Vagina (tissue), 2 donors: ENCODE data around the gene PDGFRA. TPM values are rescaled to one million over a fixed set of nuclear protein-coding genes. Genes with fewer than 3 reads are reported as not detected.
"Not testable (repeated sequence)": the region's sequence is repeated elsewhere in the genome, so short reads cannot be mapped to it uniquely, and the experiment has no call there.

ENCODE experiments used
- DNase-seq, 2 donors: peaks; one replicate each; pipeline ENCODE4 v3.0.0-alpha.2; 2017; ENCODE audit errors: extremely low spot score in 2 of 2
- H3K27ac ChIP-seq: fragments of 200-600 bp; sonication (generic); one replicate; pipeline ENCODE4 v1.5.1; 2019
- H3K27me3 ChIP-seq: fragments of 200-600 bp; sonication (generic); one replicate; pipeline ENCODE4 v1.5.1; 2019
- H3K36me3 ChIP-seq, 2 donors: fragments of 200-600 bp; sonication (generic); one replicate each; pipeline ENCODE4 v1.5.1; 2017 to 2019
- H3K4me1 ChIP-seq: fragments of 200-600 bp; sonication (generic); one replicate; pipeline ENCODE4 v1.5.1; 2019
- H3K4me3 ChIP-seq, 2 donors: fragments of 200-600 bp; sonication (generic); 1 replicate in 1 of 2; 2 replicates in 1 of 2; pipeline ENCODE4 v1.5.1; 2016 to 2019
- H3K9me3 ChIP-seq: fragments of 200-600 bp; sonication (generic); one replicate; pipeline ENCODE4 v1.5.1; 2019
- CTCF ChIP-seq, 3 experiments: fragments of 450-650 bp in 2 of 3; fragments of 200-600 bp in 1 of 3; sonication (generic) in 1 of 3; IDR thresholded peaks; one replicate each; pipeline ENCODE4 v1.5.1; 2017 to 2019; ENCODE audit warnings: antibody characterized with exemption in 3 of 3, mild to moderate bottlenecking in 2 of 3, moderate library complexity in 2 of 3
- POLR2A ChIP-seq, 2 donors: fragments of 450-650 bp; IDR thresholded peaks; one replicate each; pipeline ENCODE4 v1.6.1; 2017; ENCODE audit warnings: antibody characterized with exemption in 2 of 2, mild to moderate bottlenecking in 2 of 2, moderate library complexity in 2 of 2
- POLR2AphosphoS5 ChIP-seq, 2 donors: sonication (generic); formaldehyde crosslinking; IDR thresholded peaks; one replicate each; pipeline ENCODE4 v1.9.0; 2017; ENCODE audit warnings: antibody characterized with exemption in 2 of 2, mild to moderate bottlenecking in 2 of 2, low read depth in 1 of 2; ENCODE audit not compliant: insufficient read depth in 1 of 2
- intact Hi-C: fragments of 100-400 bp; cut with DNase I; formaldehyde crosslinking; loops from one replicate; pipeline ENCODE4 v1.15.1; 2023
- total RNA-seq: library from RNA; depleted of rRNA; stranded (reverse); fragments of >200 nt; gene quantifications from one replicate; pipeline ENCODE4 v1.2.3, GENCODE V29; 2016

The PDGFRA gene
- total RNA-seq, 1 donor from 2014 or later: 141 TPM

DNA sequence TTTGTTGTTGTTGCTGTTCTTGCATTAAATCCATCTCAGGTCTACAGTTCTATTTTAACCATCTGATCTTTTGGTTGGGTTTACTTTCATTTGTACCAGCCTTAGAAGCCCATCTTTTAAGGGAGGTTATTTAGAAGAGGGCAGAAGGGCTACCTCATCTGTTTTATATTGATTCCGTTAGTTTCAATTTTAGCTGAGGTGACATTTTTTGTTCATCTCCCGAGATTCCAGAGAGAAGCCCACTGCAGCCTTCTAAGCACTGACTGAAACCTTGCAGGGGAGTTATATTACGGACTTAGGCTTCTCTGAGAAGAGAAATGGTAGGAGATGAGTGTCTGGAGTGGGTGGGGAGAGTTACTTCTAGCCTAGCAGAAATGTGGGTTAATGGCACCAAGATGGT is 101.8 kb downstream of the PDGFRA start:
- Histone ChIP-seq H3K4me3 (no peak overlapping the region), H3K27me3 (no peaks in the 10 kb centered on the region), H3K4me1 (no peaks in the 10 kb centered on the region), H3K36me3 (no peaks in the 10 kb centered on the region), H3K9me3 (no peaks in the 10 kb centered on the region), H3K27ac (no peak overlapping the region)
- DNase-seq: no peak
- no peak for TF ChIP-seq CTCF (IDR thresholded peaks at IDR 0.05)
- intact Hi-C loops: loop anchor here (5.0 kb wide), 1 partner anchor 1781 kb away; no protein-coding TSS in a partner anchor

DNA sequence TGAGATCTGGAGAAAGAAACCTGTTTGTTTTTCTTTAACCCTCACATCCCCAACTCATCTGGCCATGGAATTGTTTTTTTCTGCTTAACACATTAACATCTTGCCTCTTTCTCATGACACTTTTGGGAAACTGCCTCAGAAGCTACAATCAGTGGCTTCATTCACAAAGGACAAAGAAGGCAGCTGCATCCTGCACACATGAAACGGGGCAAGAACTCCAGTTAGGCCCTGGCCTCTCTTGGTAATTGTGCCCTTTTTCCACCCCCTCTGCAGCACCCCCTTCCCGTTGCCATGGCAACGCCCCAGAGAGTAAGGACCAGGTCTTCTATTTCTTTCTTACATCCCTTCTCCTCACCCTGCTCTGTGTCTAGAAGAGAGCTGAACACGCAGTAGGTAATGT is 103.4 kb downstream of the PDGFRA start:
- no peak for DNase-seq
- Histone ChIP-seq H3K27me3 (no peaks in the 10 kb centered on the region), H3K36me3 (no peaks in the 10 kb centered on the region), H3K9me3 (no peaks in the 10 kb centered on the region), H3K4me1 (no peaks in the 10 kb centered on the region), H3K27ac (no peak overlapping the region), H3K4me3 (no peak overlapping the region)
- intact Hi-C loops: loop anchor here (5.0 kb wide), 1 partner anchor 1780 kb away; no protein-coding TSS in a partner anchor
- TF ChIP-seq POLR2A (IDR thresholded peaks at IDR 0.05) (no peak), CTCF (IDR thresholded peaks at IDR 0.05) (no peak), POLR2AphosphoS5 (IDR thresholded peaks at IDR 0.05; ENCODE audit: insufficient read depth in 1 of 2, low read depth in 1 of 2) (no peak)

- DNase-seq: no peak
- Histone ChIP-seq H3K4me3 (no peak overlapping the region), H3K27me3 (no peaks in the 10 kb centered on the region), H3K36me3 (no peaks in the 10 kb centered on the region), H3K9me3 (no peaks in the 10 kb centered on the region), H3K27ac (no peak overlapping the region), H3K4me1 (no peaks in the 10 kb centered on the region)
- TF ChIP-seq POLR2A (IDR thresholded peaks at IDR 0.05) (no peak), CTCF (IDR thresholded peaks at IDR 0.05) (no peak), POLR2AphosphoS5 (IDR thresholded peaks at IDR 0.05; ENCODE audit: insufficient read depth in 1 of 2, low read depth in 1 of 2) (no peak)
- intact Hi-C loops: loop anchor here (5.0 kb wide), 1 partner anchor 1779 kb away; no protein-coding TSS in a partner anchor
Observed at GRCh38 chr4:54333657-54334056, 104.6 kb downstream of the PDGFRA start.

DNA sequence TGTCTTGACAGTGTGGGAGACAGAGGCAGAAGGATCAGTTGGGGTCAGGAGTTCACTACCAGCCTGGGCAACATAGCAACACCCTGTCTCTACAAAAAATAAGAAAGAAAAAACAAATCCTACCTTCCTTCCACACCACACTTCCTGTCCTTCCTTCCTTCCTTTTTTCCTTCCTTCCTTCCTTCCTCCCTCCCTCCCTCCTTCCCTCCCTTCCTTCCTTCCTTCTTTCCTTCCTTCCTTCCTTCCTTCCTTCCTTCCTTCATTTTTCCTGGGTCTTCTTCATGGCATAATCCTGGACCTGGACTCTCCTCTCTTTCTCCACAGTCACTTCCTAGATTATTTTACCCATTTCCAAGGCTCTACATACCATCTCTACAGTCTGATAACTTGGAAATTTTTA is 105.7 kb downstream of the PDGFRA start:
- not testable (repeated sequence) for H3K36me3 ChIP-seq, H3K27ac ChIP-seq, H3K27me3 ChIP-seq, H3K9me3 ChIP-seq, DNase-seq, H3K4me1 ChIP-seq, H3K4me3 ChIP-seq
- intact Hi-C loops: loop anchor here (5.0 kb wide), 1 partner anchor 1778 kb away; no protein-coding TSS in a partner anchor

GRCh38 chr4:54337009-54337408 is 107.9 kb downstream of the PDGFRA start:
- no peak overlapping the region for H3K4me3 ChIP-seq
- no peaks in the 10 kb centered on the region for H3K36me3 ChIP-seq
- no peaks in the 10 kb centered on the region for H3K27me3 ChIP-seq
- H3K4me1 ChIP-seq: no peaks in the 10 kb centered on the region
- DNase-seq: no peak
- H3K9me3 ChIP-seq: no peaks in the 10 kb centered on the region
- no peak for TF ChIP-seq POLR2A (IDR thresholded peaks at IDR 0.05)
- no peak for TF ChIP-seq POLR2AphosphoS5 (IDR thresholded peaks at IDR 0.05; ENCODE audit: insufficient read depth in 1 of 2, low read depth in 1 of 2)
- TF ChIP-seq CTCF (IDR thresholded peaks at IDR 0.05): no peak
- intact Hi-C loops: no loop called here
- H3K27ac ChIP-seq: no peak overlapping the region

- H3K27me3 ChIP-seq, intact Hi-C loops, DNase-seq, H3K4me1 ChIP-seq, H3K27ac ChIP-seq, H3K9me3 ChIP-seq, H3K4me3 ChIP-seq, H3K36me3 ChIP-seq: not testable (repeated sequence)
Observed at GRCh38 chr4:54342067-54342466, 113.0 kb downstream of the PDGFRA start.

Other genes starting within 250 kb of the PDGFRA start
- gene CHIC2, start 164.7 kb upstream of the PDGFRA start, total RNA-seq: 40.0 TPM
- gene GSX2, start 129.1 kb upstream of the PDGFRA start, total RNA-seq: not detected